Suprapubic skin (tissue), 3 donors: ENCODE results near the gene ANK3.

Experiments used
- POLR2AphosphoS5 ChIP-seq, 3 donors: sonication (generic); formaldehyde crosslinking; IDR thresholded peaks; one replicate each; pipeline ENCODE4 v1.6.1; 2017; ENCODE audit warnings: antibody characterized with exemption in 3 of 3
- TF ChIP-seq, protein P1 (sequence below), 2 donors: fragments of 200-600 bp in 1 of 2; fragments of 450-650 bp in 1 of 2; sonication (generic) in 1 of 2; IDR thresholded peaks; one replicate each; pipeline ENCODE4 v1.5.1; 2016 to 2019; ENCODE audit warnings: antibody characterized with exemption in 2 of 2, mild to moderate bottlenecking in 1 of 2, moderate library complexity in 1 of 2

DNA sequence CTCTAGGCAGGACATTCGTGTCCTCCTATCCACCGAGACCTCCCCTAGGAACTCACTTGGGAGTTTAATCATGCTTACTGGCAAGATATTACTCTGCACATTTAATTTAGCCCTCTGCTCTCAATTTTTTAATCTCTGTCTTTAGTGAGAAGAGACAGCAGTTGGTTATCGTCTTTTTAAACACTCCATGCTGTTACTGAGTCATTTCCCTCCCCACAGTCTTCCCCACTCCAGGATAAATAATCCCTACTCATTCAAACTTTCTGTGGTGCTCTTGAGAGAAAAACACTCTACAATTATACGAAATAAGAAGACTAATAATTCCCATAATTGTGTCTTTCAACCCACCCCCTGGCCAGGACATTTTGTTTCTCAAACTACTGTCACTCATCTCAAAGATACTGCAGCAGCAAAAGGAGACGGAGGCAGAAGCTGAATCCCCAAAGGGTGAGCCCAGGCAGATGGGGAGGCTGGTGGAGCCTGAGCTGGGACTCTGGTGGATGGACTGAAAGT lies 84.2 kb downstream of the ANK3 start:
- TF ChIP-seq POLR2AphosphoS5 (IDR thresholded peaks at IDR 0.05) = no peak
- TF ChIP-seq, protein P1, sequence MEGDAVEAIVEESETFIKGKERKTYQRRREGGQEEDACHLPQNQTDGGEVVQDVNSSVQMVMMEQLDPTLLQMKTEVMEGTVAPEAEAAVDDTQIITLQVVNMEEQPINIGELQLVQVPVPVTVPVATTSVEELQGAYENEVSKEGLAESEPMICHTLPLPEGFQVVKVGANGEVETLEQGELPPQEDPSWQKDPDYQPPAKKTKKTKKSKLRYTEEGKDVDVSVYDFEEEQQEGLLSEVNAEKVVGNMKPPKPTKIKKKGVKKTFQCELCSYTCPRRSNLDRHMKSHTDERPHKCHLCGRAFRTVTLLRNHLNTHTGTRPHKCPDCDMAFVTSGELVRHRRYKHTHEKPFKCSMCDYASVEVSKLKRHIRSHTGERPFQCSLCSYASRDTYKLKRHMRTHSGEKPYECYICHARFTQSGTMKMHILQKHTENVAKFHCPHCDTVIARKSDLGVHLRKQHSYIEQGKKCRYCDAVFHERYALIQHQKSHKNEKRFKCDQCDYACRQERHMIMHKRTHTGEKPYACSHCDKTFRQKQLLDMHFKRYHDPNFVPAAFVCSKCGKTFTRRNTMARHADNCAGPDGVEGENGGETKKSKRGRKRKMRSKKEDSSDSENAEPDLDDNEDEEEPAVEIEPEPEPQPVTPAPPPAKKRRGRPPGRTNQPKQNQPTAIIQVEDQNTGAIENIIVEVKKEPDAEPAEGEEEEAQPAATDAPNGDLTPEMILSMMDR (IDR thresholded peaks at IDR 0.05) = no peak
